ENCODE data around the gene DNAJB7. TPM values are rescaled to one million over a fixed set of nuclear protein-coding genes. Genes with fewer than 3 reads are reported as not detected.
"Not testable (repeated sequence)": the region's sequence is repeated elsewhere in the genome, so short reads cannot be mapped to it uniquely, and the experiment has no call there.

The DNAJB7 gene
- total RNA-seq, 1 experiment from 2014 or later, result not detected

GRCh38 chr22:40853961-40854360, 8.0 kb downstream of the DNAJB7 start:
- in situ Hi-C loops (cut with HindIII; ENCODE audit: low sequenced_read_pairs), result no loop called here
- DNase-seq (ENCODE audit: low spot score), result no peak

GRCh38 chr22:40853333-40853732, 8.6 kb downstream of the DNAJB7 start:
- no peak for DNase-seq (ENCODE audit: low spot score)
- in situ Hi-C loops (cut with HindIII; ENCODE audit: low sequenced_read_pairs), result no loop called here

GRCh38 chr22:40845816-40846215, 16.1 kb downstream of the DNAJB7 start:
- in situ Hi-C loops (cut with HindIII; ENCODE audit: low sequenced_read_pairs); DNase-seq (ENCODE audit: low spot score): not testable (repeated sequence)

GRCh38 chr22:40844951-40845350, 17.0 kb downstream of the DNAJB7 start:
- in situ Hi-C loops (cut with HindIII; ENCODE audit: low sequenced_read_pairs), result no loop called here
- DNase-seq (ENCODE audit: low spot score), result no peak

- DNase-seq (ENCODE audit: low spot score), result no peak
- in situ Hi-C loops (cut with HindIII; ENCODE audit: low sequenced_read_pairs), result no loop called here
These were observed 23.4 kb downstream of the DNAJB7 start for GRCh38 chr22:40838486-40838885.

DNA sequence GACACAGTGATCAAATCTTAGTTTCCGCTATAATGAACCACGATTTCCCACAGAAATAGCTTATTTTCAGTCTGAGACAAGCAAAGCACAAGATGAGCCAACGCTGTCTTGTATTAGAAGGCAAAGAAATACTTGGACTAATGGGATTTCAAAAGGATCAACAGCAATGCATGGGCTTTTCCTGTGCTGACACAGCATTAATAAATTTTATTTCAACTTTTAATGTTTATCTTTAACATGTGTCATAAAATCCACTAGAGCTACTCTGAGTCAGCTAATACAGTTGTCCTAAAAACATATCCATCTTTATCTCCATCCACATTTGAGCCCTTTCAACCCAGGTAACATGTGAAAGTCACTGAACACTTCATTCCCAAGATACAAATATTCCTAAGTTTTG, 27.3 kb downstream of the DNAJB7 start:
- no peak for DNase-seq (ENCODE audit: low spot score)
- in situ Hi-C loops (cut with HindIII; ENCODE audit: low sequenced_read_pairs), result no loop called here

- in situ Hi-C loops (cut with HindIII; ENCODE audit: low sequenced_read_pairs), result no loop called here
These were observed 32.8 kb downstream of the DNAJB7 start for GRCh38 chr22:40829131-40829530.

DNA sequence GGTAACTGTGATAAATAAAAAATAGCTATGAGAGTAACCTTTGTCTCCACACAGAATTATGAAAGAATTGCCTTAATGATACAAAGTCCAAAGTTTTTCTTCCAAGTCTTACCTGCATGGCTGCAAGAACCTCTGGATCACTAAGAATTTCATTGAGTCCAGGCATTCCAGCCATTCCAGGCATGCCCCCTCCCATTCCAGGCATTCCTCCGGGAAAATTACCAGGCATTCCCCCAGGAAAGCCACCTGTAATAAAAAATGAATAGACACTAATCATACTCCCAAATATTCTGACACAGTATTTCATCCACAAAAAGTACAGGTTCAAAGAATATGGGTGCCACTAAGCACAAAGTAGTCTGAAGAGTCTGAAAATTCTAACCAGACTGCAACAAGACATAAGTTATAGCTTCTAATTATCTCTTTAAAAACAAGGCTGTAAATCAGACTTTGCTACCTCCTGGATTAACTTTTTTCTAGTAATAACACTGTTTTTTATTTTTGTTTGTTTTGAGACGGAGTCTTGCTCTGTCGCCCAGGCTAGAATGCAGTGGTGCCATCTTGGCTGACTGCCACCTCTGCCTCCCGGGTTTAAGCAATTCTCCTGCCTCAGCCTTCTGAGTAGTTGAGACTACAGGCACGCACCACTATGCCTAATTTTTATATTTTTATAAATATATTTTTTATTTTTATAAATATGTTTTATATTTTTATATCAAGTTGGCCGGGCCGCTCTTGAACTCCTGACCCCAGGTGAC, 34.8 kb downstream of the DNAJB7 start:
- DNase-seq (ENCODE audit: low spot score), result no peak
- in situ Hi-C loops (cut with HindIII; ENCODE audit: low sequenced_read_pairs), result no loop called here

More at GRCh38 chr22:40829131-40829530, 32.8 kb downstream of the DNAJB7 start:
- no peak for DNase-seq (ENCODE audit: low spot score)

- in situ Hi-C loops (cut with HindIII; ENCODE audit: low sequenced_read_pairs); DNase-seq (ENCODE audit: low spot score): not testable (repeated sequence)
These were observed 35.6 kb downstream of the DNAJB7 start for GRCh38 chr22:40826292-40826691.

DNA sequence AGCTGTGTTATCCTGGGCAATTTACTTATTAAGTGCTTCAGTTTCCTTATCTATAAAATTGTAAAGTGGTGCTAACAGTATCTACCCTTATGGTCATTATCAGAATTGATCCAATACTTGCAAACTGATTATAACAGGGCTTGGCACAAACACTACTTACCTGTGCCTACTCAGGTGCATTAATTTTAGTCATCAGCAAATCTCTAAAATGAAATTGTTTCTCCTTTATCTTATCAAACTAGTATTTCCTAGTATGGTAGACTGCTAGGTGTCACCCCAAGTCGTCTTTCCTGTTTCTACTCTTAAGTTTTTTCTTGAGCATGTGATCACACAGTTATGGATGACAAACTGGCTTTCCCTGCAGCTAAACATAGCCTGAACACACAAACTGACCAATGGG, 38.5 kb downstream of the DNAJB7 start:
- in situ Hi-C loops (cut with HindIII; ENCODE audit: low sequenced_read_pairs), result no loop called here
- DNase-seq (ENCODE audit: low spot score), result no peak

GRCh38 chr22:40819599-40820140, 42.2 kb downstream of the DNAJB7 start:
- in situ Hi-C loops (cut with HindIII; ENCODE audit: low sequenced_read_pairs), result no loop called here
- DNase-seq (ENCODE audit: low spot score), result no peak

- in situ Hi-C loops (cut with HindIII; ENCODE audit: low sequenced_read_pairs), result no loop called here
- DNase-seq (ENCODE audit: low spot score), result peak; percentile 92
These were observed 42.9 kb downstream of the DNAJB7 start, which contains the start of gene SLC25A17 for GRCh38 chr22:40818747-40819598. SLC25A17 (minus strand) TSS chr22:40819346; CDS start chr22:40819248, 98 bp downstream.

DNA sequence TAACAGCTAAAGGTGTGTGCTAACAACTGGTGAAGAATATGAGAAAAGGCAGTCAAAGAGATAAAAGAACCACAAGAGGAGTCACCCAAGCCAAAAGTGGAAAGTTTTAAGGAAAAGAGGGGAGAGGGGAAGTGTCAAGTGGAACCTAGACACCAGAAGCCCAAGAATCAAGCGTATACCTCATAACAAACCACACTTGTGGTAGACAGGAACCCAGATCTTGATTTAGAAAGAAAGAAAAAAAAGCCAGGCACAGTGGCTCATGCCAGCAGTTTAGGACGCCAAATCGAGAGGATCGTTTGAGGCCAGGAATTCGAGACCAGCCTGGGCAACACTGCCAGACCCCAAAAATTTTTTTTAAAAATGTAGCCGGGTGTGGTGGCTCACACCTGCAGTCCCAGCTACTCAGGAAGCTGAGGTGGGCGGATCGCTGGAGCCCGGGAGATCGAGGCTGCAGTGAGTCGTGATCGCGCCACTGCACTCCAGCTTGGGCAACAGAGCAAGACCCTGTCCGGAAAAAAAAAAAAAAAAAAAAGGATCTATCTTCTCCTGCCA, 43.6 kb downstream of the DNAJB7 start:
- in situ Hi-C loops (cut with HindIII; ENCODE audit: low sequenced_read_pairs), result no loop called here
- no peak for DNase-seq (ENCODE audit: low spot score)

- DNase-seq (ENCODE audit: low spot score), result no peak
- in situ Hi-C loops (cut with HindIII; ENCODE audit: low sequenced_read_pairs), result no loop called here
These were observed 44.2 kb downstream of the DNAJB7 start for GRCh38 chr22:40817737-40818136.

DNA sequence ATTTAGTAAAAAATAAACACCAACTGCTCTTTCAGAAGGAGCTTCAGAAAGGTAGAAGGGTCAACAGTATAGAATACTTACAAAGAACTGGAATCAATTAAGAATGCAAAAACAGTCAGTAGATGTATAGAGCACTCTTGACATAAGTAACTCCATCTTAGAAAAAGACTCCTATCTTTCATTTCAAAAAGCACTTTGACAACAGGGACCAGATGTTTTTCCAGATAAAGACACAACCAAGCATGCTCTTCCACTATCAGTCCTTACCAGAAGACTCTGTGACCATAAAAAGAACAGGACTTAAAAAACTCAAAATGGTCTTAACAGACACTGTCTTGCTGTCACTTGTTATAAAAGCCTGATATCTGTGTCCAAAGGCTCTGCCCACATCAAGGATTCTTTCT, 48.0 kb downstream of the DNAJB7 start:
- in situ Hi-C loops (cut with HindIII; ENCODE audit: low sequenced_read_pairs), result no loop called here

More for the DNA sequence above, 48.0 kb downstream of the DNAJB7 start:
- no peak for DNase-seq (ENCODE audit: low spot score)

Other genes starting within 250 kb of the DNAJB7 start
- 11.0 and 14.6 TPM in 2 replicates for gene MRTFA, start 225.4 kb downstream of the DNAJB7 start, total RNA-seq (2014; rRNA removed; shearing (Covaris generic))
- 0.34 TPM in 1 of 2 replicates, not detected in the other for gene MCHR1, start 182.6 kb downstream of the DNAJB7 start, total RNA-seq (2014; rRNA removed; shearing (Covaris generic))
- gene SLC25A17, start 42.8 kb downstream of the DNAJB7 start, total RNA-seq (2014; rRNA removed; shearing (Covaris generic)), result 47.6 and 67.7 TPM in 2 replicates
- gene ST13, start 5.5 kb downstream of the DNAJB7 start, total RNA-seq (2014; rRNA removed; shearing (Covaris generic)), result 213 and 354 TPM in 2 replicates
- gene XPNPEP3, start 5.0 kb downstream of the DNAJB7 start, total RNA-seq (2014; rRNA removed; shearing (Covaris generic)), result 8.7 and 9.2 TPM in 2 replicates
- 81.7 and 95.3 TPM in 2 replicates for gene RBX1, start 89.3 kb upstream of the DNAJB7 start, total RNA-seq (2014; rRNA removed; shearing (Covaris generic))
- gene EP300, start 230.5 kb upstream of the DNAJB7 start, total RNA-seq (2014; rRNA removed; shearing (Covaris generic)), result 14.2 and 73.2 TPM in 2 replicates

Data from G401 (cell line).